Body of pancreas (tissue), 4 donors: ENCODE measurements around the gene GLI1. TPM values are rescaled to one million over a fixed set of nuclear protein-coding genes. Genes with fewer than 3 reads are reported as not detected.

Experiments used
- ATAC-seq: fragments of 150-250 bp; one replicate; pipeline ENCODE4 v1.9.1; 2016
- DNase-seq, 4 donors: peaks; one replicate each; pipeline ENCODE4 v3.0.0-alpha.2; 2019
- H3K27ac ChIP-seq, 4 donors: fragments of 200-600 bp; sonication (generic); 1 replicate in 3 of 4; 2 replicates in 1 of 4; pipeline versions ENCODE4 v1.5.1 to v1.6.1; 2016 to 2019; ENCODE audit warnings: mild to moderate bottlenecking in 1 of 4, mixed read lengths in 1 of 4, moderate library complexity in 1 of 4
- H3K27me3 ChIP-seq, 2 donors: fragments of 200-600 bp; sonication (generic); one replicate each; pipeline ENCODE4 v1.6.0; 2016; ENCODE audit warnings: mild to moderate bottlenecking in 1 of 2
- H3K36me3 ChIP-seq, 2 donors: fragments of 200-600 bp; sonication (generic); replicated peaks in 1 of 2; 2 replicates each; pipeline ENCODE4 v1.5.1; 2016; ENCODE audit warnings: low read depth in 2 of 2; ENCODE audit not compliant: insufficient read depth in 1 of 2
- H3K4me1 ChIP-seq: fragments of 200-600 bp; sonication (generic); one replicate; pipeline ENCODE4 v1.6.0; 2016
- H3K4me3 ChIP-seq, 2 donors: fragments of 200-600 bp; sonication (generic); 1 replicate in 1 of 2; 2 replicates in 1 of 2; pipeline ENCODE4 v1.5.1; 2016 to 2019
- H3K9me3 ChIP-seq, 3 donors: fragments of 200-600 bp; sonication (generic); 1 replicate in 2 of 3; 2 replicates in 1 of 3; pipeline ENCODE4 v1.5.1; 2016
- CTCF ChIP-seq, 7 experiments: fragments of 450-650 bp in 4 of 7; fragments of 200-600 bp in 3 of 7; sonication (generic) in 3 of 7; IDR thresholded peaks; one replicate each; pipeline ENCODE4 v1.5.1; 2016 to 2019; ENCODE audit warnings: antibody characterized with exemption in 7 of 7
- POLR2A ChIP-seq, 3 donors: fragments of 450-650 bp; IDR thresholded peaks; one replicate each; pipeline ENCODE4 v1.6.1; 2016; ENCODE audit warnings: antibody characterized with exemption in 3 of 3, mild to moderate bottlenecking in 2 of 3
- WGBS, 2 donors: methylation state at CpG; one replicate each; pipeline ENCODE4 v1.1.5; 2017; 5-methylcytosine and 5-hydroxymethylcytosine counted together
- intact Hi-C: fragments of 100-400 bp; cut with DNase I; formaldehyde crosslinking; loops from one replicate; pipeline ENCODE4 v1.15.1; 2023
- total RNA-seq, 2 donors: library from RNA; depleted of rRNA; stranded (reverse); fragments of >200 nt; gene quantifications; one replicate each; pipeline ENCODE4 v1.1.0, GENCODE V29; 2016

The GLI1 gene
- total RNA-seq, 2 donors from 2014 or later: 1.0 TPM; not detected in 1

- peak overlapping the region; percentile 27 to 28 for H3K4me3 ChIP-seq
- TF ChIP-seq POLR2A (IDR thresholded peaks at IDR 0.05) (no peak), CTCF (IDR thresholded peaks at IDR 0.05) (no peak)
- peak overlapping the region; percentile 86 to 95 (median 90) for H3K27ac ChIP-seq
- ATAC-seq: no peak
- H3K27me3 ChIP-seq: no peaks in the 10 kb centered on the region
- peaks cover 22% of the 10 kb centered on the region for H3K4me1 ChIP-seq
- no peaks in the 10 kb centered on the region for H3K9me3 ChIP-seq
- no peak for DNase-seq
- WGBS, 2 donors: 25 to 27% methylated on average over 8 to 9 of the region's 9 CpGs
- intact Hi-C loops: no loop called here
- no peaks in the 10 kb centered on the region for H3K36me3 ChIP-seq
Measured at GRCh38 chr12:57429473-57430111, 30.0 kb upstream of the GLI1 start.

- 0 to 1% methylated on average over 20 to 43 of the region's 74 CpGs for WGBS, 2 donors
- intact Hi-C loops: no loop called here
- Histone ChIP-seq H3K36me3 (no peaks in the 10 kb centered on the region), H3K27ac (peak overlapping the region; percentile 86 to 95 (median 90)), H3K27me3 (no peaks in the 10 kb centered on the region), H3K4me3 (peak overlapping the region; percentile 27 to 28), H3K4me1 (peaks cover 24% of the 10 kb centered on the region), H3K9me3 (no peaks in the 10 kb centered on the region)
- TF ChIP-seq CTCF (IDR thresholded peaks at IDR 0.05) (peak in 1 of 7 experiments; percentile 8), POLR2A (IDR thresholded peaks at IDR 0.05) (no peak)
- peak in 2 of 4 donors; percentile 49 to 63 for DNase-seq
- peak; percentile 73 for ATAC-seq
Measured at GRCh38 chr12:57430112-57430930, 29.3 kb upstream of the GLI1 start.

- Histone ChIP-seq H3K9me3 (no peaks in the 10 kb centered on the region), H3K4me1 (peaks cover 24% of the 10 kb centered on the region), H3K27ac (peak within 1 kb of the TSS; percentile 86 to 95 (median 90)), H3K36me3 (no peaks in the 10 kb centered on the region), H3K4me3 (peak within 1 kb of the TSS; percentile 27 to 28), H3K27me3 (no peaks in the 10 kb centered on the region)
- WGBS, 2 donors: 1% methylated on average over 39 to 40 of the region's 41 CpGs
- ATAC-seq: peak; percentile 98
- peak; percentile 92 to 97 (median 96) for TF ChIP-seq POLR2A (IDR thresholded peaks at IDR 0.05)
- peak in 1 of 7 experiments; percentile 30 for TF ChIP-seq CTCF (IDR thresholded peaks at IDR 0.05)
- intact Hi-C loops: no loop called here
- peak; percentile 96 to 98 (median 98) for DNase-seq
Measured at GRCh38 chr12:57430931-57431566, 28.5 kb upstream of the GLI1 start, which contains the start of gene R3HDM2. R3HDM2 (minus strand) TSS chr12:57431043; CDS start chr12:57310428, 120,615 bp downstream.

GRCh38 chr12:57431654-57432188 lies 27.9 kb upstream of the GLI1 start:
- Histone ChIP-seq H3K9me3 (no peaks in the 10 kb centered on the region), H3K4me1 (peaks cover 24% of the 10 kb centered on the region), H3K27ac (peak overlapping the region; percentile 86 to 95 (median 90)), H3K4me3 (peak overlapping the region in 1 of 2 donors; percentile 25), H3K36me3 (no peaks in the 10 kb centered on the region), H3K27me3 (no peaks in the 10 kb centered on the region)
- TF ChIP-seq CTCF (IDR thresholded peaks at IDR 0.05) (no peak), POLR2A (IDR thresholded peaks at IDR 0.05) (no peak)
- 45 to 54% methylated on average over 11 of the region's 11 CpGs for WGBS, 2 donors
- no peak for DNase-seq
- ATAC-seq: no peak
- intact Hi-C loops: no loop called here
